Activated CD8-positive, alpha-beta memory T cell treated with anti-CD3 and anti-CD28 coated beads, Interleukin-2, amount 50 U/mL, for 24 hours (primary cell): ENCODE measurements around the gene CHRNB4.
A peak's percentile ranks its signal among the peaks of the same experiment; 100 is the strongest.

ENCODE experiments used
- DNase-seq: peaks from one replicate; pipeline ENCODE4 v3.0.0-alpha.2; 2020; ENCODE audit errors: extremely low read depth

The CHRNB4 gene

GRCh38 chr15:78634210-78635145 lies 6.5 kb downstream of the CHRNB4 start:
- DNase-seq, result no peak

DNA sequence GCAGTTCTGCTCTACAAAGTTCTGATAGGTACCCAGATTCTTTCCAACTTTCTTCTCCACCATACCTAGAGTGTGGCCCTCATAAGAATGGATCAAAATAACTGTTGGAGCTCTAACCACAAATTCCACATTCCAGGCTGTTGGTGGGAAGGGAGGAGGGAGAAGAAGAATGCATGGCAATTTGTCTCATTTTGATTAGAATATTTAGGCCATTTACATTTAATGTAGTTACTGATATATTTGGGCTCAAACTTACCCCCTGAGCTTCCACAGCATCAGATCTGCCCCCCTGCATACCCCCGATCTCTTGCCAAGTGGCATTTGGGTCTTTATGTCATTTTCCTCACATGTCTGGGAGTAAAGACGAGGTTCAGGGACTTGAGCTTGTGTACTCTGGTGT lies 7.7 kb downstream of the CHRNB4 start:
- DNase-seq, result no peak

DNA sequence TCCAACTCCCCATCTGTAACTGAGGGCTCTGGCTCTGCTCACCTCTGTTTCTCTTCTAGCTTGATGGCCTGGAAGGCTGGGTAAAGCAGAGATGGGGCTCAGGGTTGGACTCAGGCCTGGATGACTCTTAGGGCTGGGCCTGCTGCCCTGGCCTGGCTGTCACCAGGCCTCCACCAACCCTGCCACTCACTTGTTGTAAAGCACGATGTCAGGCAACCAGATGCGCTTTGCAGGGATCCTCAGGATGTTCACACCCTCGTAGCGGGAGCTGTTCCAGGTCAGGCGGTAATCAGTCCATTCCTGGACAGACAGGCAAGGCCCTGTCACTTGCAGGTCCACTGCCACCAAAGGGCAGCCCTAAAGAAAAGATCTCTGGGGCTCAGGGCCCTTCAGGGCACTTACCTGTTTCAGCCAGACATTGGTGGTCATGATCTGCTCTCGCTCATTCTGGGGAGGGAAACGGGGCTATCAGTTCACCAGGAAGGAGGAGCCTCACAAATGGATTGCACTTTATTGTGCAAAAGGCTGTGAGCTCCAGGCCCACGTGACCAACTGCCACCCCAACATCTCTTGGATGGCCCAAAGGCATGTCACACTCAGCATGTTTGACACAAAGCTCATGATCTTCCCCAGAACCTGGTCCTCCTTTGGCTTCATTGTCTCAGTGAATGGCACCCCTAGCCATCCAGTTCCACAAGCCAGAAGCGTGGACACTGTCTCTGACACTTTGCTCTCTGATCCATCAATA lies 9.9 kb downstream of the CHRNB4 start:
- DNase-seq, result no peak

DNA sequence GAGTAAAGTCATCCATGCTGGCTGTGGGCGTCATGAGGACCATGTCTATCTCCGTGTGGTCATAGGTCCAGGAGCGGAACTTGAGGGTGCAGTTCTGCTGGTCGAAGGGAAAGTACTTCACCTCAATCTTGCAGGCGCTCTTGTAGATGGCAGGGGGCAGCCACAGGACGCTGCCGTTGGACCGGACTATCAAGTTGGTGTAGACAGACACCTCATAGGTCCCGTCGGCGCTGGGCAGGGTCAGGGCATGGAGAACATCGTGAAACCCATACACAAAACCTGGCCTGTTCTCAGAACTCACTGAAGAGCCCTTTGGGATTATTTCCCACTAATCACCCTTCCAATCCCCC lies 11.3 kb downstream of the CHRNB4 start:
- DNase-seq, result no peak

GRCh38 chr15:78629031-78629715 lies 11.8 kb downstream of the CHRNB4 start:
- no peak for DNase-seq

GRCh38 chr15:78628227-78628626 lies 12.8 kb downstream of the CHRNB4 start:
- DNase-seq, result no peak

DNA sequence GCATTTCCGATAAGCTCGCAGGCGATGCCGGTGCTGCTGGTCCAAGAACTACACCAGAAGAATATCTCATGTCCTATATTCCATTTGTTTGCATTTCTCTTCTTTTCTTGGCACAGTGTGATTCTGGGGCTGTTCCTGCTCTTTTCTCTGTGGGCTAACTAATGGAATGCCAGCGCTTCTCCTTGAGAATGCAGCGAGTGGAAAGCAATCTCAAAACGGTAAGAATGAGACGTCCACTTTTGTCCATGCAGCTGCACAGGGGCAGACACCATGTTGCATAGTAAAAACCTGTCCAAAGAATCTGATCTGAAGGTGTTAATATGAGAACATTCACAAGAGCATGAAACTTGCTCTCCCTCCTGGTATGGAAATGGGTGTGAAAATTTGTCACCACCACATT lies 13.7 kb downstream of the CHRNB4 start:
- DNase-seq, result no peak

DNA sequence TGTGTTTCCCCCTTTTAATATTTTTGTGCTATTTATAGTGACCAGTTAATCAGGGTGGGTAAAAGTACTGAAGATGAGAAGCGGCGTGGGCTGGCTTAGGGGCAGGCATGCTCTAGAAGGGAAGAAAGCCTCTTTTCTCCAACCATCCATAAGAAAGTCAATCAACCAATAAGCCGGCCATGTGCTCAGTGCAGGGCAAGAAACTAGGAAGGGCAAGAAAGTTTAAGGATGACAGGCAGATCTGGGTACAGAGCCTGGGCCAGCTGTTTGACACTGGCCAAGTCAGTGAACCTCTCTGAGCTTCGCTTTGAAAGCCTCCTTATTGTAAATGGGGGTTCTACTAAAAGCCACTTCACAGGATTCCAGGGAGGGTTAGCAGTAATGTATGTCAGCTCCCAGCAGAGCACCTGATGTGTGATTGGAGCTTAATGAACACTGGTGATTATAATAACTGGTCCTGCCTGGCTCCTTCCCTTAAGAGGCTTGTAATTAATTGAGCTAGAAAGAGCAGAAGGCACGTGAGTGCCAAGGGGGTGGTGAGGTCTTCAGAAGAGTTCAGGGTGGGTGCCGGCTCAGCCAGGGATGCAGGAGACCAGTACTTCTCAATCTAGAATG lies 14.5 kb downstream of the CHRNB4 start:
- no peak for DNase-seq

DNA sequence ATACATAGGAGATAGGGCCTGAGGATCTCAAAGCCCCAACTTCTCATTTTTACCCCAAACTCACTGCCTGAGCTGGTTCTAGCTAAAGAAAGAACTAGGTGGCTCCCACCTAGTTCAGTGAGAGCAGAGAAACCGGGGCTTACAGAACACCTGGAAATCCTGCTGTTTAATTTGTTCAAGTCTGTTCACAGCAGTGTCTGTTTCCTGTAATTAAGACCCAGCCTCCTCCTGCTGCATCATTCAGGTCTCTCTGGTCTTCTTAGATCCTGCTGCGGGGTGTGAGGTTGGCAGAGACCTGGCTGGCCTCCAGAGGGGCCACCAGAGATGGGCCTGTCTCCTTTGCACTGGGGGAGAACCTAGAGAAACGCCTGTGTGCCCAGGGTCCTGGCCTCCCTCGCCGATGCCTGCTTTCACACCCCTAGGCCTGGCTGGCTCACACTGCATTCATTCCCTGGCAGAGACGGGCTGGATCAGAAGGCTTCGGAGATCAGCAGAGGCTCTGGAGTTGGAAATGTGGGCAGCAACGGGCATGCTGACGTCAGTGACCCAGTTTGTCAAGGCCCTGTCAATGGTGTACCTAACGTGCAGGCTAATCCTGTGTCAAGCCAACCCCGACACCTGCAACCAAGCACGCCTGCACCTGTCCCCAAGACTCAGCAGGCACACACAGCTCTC lies 15.3 kb downstream of the CHRNB4 start:
- no peak for DNase-seq

DNA sequence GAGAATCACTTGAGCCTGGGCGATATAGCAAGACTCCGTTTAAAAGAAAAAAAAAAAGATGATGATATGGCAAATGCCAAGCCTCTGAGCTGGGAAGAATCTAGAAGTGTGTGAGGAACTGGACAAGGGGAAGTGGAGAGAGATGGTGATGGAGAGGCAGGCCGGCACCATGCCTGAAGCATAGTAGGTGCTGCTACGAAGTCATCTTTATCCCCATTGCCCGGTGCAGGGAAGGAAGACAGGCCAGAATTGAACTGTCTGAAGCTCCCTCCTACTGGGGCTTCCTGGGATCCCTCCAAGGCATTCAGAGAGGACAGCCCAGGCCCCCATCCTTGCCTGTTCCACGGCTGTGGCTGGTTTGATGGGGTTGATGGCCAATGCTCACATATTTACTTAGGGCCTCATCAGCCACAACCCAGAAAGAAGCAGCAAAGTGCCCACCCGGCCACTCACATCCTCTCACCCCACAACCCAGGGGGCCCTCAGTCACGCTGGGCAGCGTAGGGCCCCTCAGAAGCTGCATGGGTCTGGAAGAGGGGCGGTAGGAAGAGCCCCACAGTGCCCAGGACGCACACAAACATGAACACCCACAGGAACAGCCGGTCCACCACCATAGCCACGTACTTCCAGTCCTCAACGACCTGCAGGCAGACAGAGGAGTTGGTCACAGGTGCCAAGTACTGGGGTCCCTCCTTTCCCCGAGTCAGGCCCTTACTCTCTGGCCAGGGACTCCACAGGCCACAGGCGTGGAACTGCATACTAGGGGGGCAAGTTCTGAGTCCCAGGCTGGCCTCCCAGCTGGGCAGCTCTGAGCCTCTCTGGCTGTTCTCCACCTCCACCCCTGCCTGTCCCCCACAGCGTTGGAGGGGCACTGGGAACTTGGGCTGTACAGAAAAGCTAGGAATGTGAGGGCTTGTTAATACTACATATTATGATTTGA lies 16.1 kb downstream of the CHRNB4 start:
- no peak for DNase-seq

GRCh38 chr15:78623786-78624497 lies 17.1 kb downstream of the CHRNB4 start:
- DNase-seq, result no peak

DNA sequence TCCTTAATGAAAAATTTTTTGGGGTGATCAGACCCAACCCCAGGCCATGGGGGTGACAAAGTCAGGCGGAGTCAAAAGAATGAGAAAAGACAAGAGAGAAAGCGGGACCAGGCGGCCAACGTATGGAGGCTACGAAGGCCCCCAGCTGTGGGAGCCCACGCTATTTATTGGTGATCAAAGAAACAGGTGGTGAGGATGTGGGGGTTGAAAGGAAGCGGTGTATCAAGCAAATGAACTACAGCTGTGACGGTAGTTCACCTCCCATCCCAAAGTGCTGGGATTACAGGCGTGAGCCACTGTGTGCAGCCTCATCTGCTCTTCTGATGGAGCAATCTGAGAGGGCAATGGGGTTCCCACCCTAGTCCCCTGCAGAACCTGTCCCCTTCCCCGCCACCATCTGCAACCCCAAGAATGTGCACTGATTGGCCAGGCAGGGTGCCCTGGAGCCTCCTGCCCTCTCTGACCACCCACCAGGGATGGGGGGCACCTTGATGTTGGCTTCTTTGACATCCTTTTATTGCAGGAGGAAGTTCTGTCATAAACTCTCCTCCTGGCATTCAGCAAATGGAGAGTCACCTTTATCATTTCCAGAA lies 19.1 kb downstream of the CHRNB4 start:
- DNase-seq, result no peak

GRCh38 chr15:78620527-78621421 lies 20.2 kb downstream of the CHRNB4 start, which contains the start of gene CHRNA3:
TSS of gene CHRNA3 (minus strand) at chr15:78620996. CDS start at chr15:78620794, 202 bp downstream.
- DNase-seq, result no peak

- no peak for DNase-seq
Observed at GRCh38 chr15:78620021-78620526, 20.9 kb downstream of the CHRNB4 start.

DNA sequence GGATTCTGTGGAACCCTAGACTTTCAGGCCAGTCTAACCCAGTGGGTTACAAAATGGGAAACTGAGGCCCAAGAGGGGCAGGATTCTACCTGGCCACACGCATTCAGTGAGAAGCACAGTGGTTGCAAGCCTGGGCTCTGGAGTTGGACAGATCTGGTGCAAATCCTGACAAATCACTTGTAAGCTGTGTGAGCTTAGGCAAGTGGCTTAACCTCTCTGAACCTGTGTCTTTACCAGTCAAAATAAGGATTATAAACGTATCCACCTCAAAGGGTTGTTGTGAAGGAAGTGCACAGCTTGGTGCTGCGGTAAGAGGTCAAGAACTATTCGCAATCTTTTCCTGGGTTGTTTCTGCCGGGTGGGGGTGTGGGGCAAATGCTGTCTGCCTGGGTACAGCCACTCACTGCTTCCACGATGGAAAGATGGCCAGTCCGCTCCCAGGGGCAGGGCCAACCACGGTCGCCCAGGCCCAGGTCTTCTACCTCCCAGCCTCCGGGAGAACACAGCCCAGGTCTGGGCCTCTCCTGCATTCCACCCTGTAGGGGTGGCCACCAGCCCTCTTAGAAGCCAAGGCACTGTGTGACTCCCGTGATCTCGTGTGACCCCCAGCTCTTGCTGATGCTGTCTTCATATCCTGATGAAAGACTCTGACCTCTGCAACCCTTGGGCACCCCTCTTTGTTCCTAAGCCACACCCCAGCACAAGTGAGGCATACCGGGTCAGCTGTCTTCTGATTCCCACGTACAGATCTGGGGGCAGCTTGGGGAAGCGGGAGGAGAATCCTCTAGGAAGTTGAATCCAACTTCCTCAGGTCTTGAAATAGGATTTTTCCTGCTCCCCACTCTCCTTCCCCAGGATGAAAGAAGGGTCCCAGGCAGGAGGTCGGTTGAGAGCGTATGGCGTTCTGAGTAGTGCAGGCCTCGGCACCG lies 21.7 kb downstream of the CHRNB4 start:
- no peak for DNase-seq

GRCh38 chr15:78618490-78618934 lies 22.5 kb downstream of the CHRNB4 start:
- peak; percentile 62 for DNase-seq

- no peak for DNase-seq
Observed at GRCh38 chr15:78618064-78618463, 22.9 kb downstream of the CHRNB4 start.
